ENCODE data around the gene FBXO34. TPM values are rescaled to one million over a fixed set of nuclear protein-coding genes. Genes with fewer than 3 reads are reported as not detected.

Gene FBXO34
- total and polyA plus RNA-seq, 2 of the 13 experiments (the other 11 are each of a cell fraction or from before 2014, with no cell fraction given): 8.8 to 13.5 TPM

- no peak overlapping the region for H3K27ac ChIP-seq (ENCODE audit: extremely low read length, insufficient read depth, low read length)
- ChIA-PET POLR2A (no interaction called here), CTCF (ENCODE audit: low intra/inter-chr PET ratio, low total read pairs) (no interaction called here)
- no peak overlapping the region for H3K9ac ChIP-seq (ENCODE audit: insufficient read depth, low read depth, low read length)
- peaks cover 21% of the 10 kb centered on the region for H3K79me2 ChIP-seq (ENCODE audit: insufficient read depth, low read length)
- no peaks in the 10 kb centered on the region for H3K27me3 ChIP-seq (ENCODE audit: control insufficient read depth in 1 of 2, insufficient read depth in 2 of 2, low read length in 2 of 2)
- H3K9me3 ChIP-seq (ENCODE audit: low read length): no peaks in the 10 kb centered on the region
- intact Hi-C loops (cut with micrococcal nuclease; ENCODE audit: unreplicated experiment): no loop called here
- no peak overlapping the region for H2AFZ ChIP-seq (ENCODE audit: low read length)
- peaks cover 12 to 29% of the 10 kb centered on the region in 2 experiments for H3K36me3 ChIP-seq (replicated peaks in 1 of 2; ENCODE audit: control insufficient read depth in 1 of 2, insufficient read depth in 2 of 2, low read length in 2 of 2)
- DNase-seq (ENCODE audit: low spot score) (no peak), FAIRE-seq (no peak), ATAC-seq (no peak)
- H3K4me1 ChIP-seq (ENCODE audit: insufficient read depth, low read length): no peaks in the 10 kb centered on the region
- in situ Hi-C loops (cut with HindIII; ENCODE audit: extremely low pct_ligation_motif_present, low pct_unique_long_range_greater_than_20kb): no loop called here
- BruUV-seq (replicated peaks): no TSS peak
- WGBS (ENCODE audit: low lambda C conversion rate): 96% methylated on average over 4 of the region's 4 CpGs
- no peak for TF ChIP-seq ZFP62 (CRISPR knock-in tag; IDR thresholded peaks at IDR 0.05)
- TF ChIP-seq ZNF550 (CRISPR knock-in tag; IDR thresholded peaks at IDR 0.05; ENCODE audit: borderline replicate concordance): no peak
- no peak for TF ChIP-seq PBX2 (CRISPR knock-in tag; IDR thresholded peaks at IDR 0.05)
- no peak for TF ChIP-seq ZBTB4 (CRISPR knock-in tag; IDR thresholded peaks at IDR 0.05; ENCODE audit: borderline replicate concordance)
- TF ChIP-seq ZNF432 (CRISPR knock-in tag; IDR thresholded peaks at IDR 0.05; ENCODE audit: borderline replicate concordance): no peak
- no peak for TF ChIP-seq RFX3 (CRISPR knock-in tag; IDR thresholded peaks at IDR 0.05)
- TF ChIP-seq THAP7 (CRISPR knock-in tag; IDR thresholded peaks at IDR 0.05): no peak
- TF ChIP-seq ZFP90 (CRISPR knock-in tag; IDR thresholded peaks at IDR 0.05; ENCODE audit: borderline replicate concordance): no peak
- TF ChIP-seq MAF1 (CRISPR knock-in tag; IDR thresholded peaks at IDR 0.05; ENCODE audit: borderline replicate concordance): no peak
- no peak for TF ChIP-seq SP140L (CRISPR knock-in tag; IDR thresholded peaks at IDR 0.05; ENCODE audit: borderline replicate concordance)
- no peak for TF ChIP-seq BATF2 (CRISPR knock-in tag; IDR thresholded peaks at IDR 0.05)
- TF ChIP-seq ZSCAN22 (CRISPR knock-in tag; IDR thresholded peaks at IDR 0.05): no peak
- TF ChIP-seq ZNF225 (CRISPR knock-in tag; IDR thresholded peaks at IDR 0.05): no peak
- TF ChIP-seq HOXD1 (CRISPR knock-in tag; IDR thresholded peaks at IDR 0.05): no peak
- no peak for TF ChIP-seq ZBTB38 (CRISPR knock-in tag; IDR thresholded peaks at IDR 0.05)
- no peak for TF ChIP-seq SSRP1 (CRISPR knock-in tag; IDR thresholded peaks at IDR 0.05)
- TF ChIP-seq FOXK1 (CRISPR knock-in tag; IDR thresholded peaks at IDR 0.05; ENCODE audit: borderline replicate concordance, low read depth): no peak
- no peak for TF ChIP-seq ZEB1 (IDR thresholded peaks at IDR 0.05; ENCODE audit: insufficient replicate concordance, low read depth)
- no peak for TF ChIP-seq POLR2A (IDR thresholded peaks at IDR 0.05; ENCODE audit: insufficient read depth in 1 of 2, low read depth in 2 of 2, low read length in 2 of 2)
- TF ChIP-seq ZC3H13 (CRISPR knock-in tag; IDR thresholded peaks at IDR 0.05): no peak
- peaks cover 10% of the 10 kb centered on the region; the same call in 1 of the 2 replicates for H4K20me1 ChIP-seq (ENCODE audit: insufficient read depth, low read length)
- no peak overlapping the region for H3K4me3 ChIP-seq (replicated peaks in 1 of 3; ENCODE audit: insufficient read depth in 1 of 3, low read depth in 2 of 3, low read length in 3 of 3)
- H3K4me2 ChIP-seq (ENCODE audit: low read depth, low read length): no peak overlapping the region
These were observed 77.7 kb downstream of the FBXO34 start for GRCh38 chr14:55348766-55349453.

Measured in HepG2 (cell line).